ENCODE results near the gene KMT2C. TPM values are rescaled to one million over a fixed set of nuclear protein-coding genes. Genes with fewer than 3 reads are reported as not detected.

The KMT2C gene
- total RNA-seq, 1 donor from 2014 or later = 101 TPM

GRCh38 chr7:152103066-152103465, 332.7 kb downstream of the KMT2C start:
- no peak for TF ChIP-seq CTCF (IDR thresholded peaks at IDR 0.05)
- Histone ChIP-seq H3K27me3 (ENCODE audit: low read depth) (no peaks in the 10 kb centered on the region), H3K4me1 (no peaks in the 10 kb centered on the region), H3K9me3 (no peaks in the 10 kb centered on the region), H3K36me3 (peaks cover 43% of the 10 kb centered on the region), H3K27ac (no peak overlapping the region), H3K4me3 (no peak overlapping the region)
- ATAC-seq (no peak), DNase-seq (no peak)
- intact Hi-C loops (cut with DNase I) = no loop called here

- no peak for TF ChIP-seq CTCF (IDR thresholded peaks at IDR 0.05)
- Histone ChIP-seq H3K27ac (no peak overlapping the region), H3K27me3 (ENCODE audit: low read depth) (no peaks in the 10 kb centered on the region), H3K4me3 (no peak overlapping the region), H3K4me1 (no peaks in the 10 kb centered on the region), H3K36me3 (peaks cover 17% of the 10 kb centered on the region), H3K9me3 (no peaks in the 10 kb centered on the region)
- intact Hi-C loops (cut with DNase I) = no loop called here
- DNase-seq (no peak), ATAC-seq (no peak)
These were observed 338.5 kb downstream of the KMT2C start for GRCh38 chr7:152097330-152097729.

- Histone ChIP-seq H3K36me3 (peaks cover 4% of the 10 kb centered on the region), H3K4me1 (no peaks in the 10 kb centered on the region), H3K27me3 (ENCODE audit: low read depth) (no peaks in the 10 kb centered on the region), H3K4me3 (no peak overlapping the region), H3K9me3 (no peaks in the 10 kb centered on the region), H3K27ac (no peak overlapping the region)
- no peak for TF ChIP-seq CTCF (IDR thresholded peaks at IDR 0.05)
- no peak for DNase-seq
- intact Hi-C loops (cut with DNase I) = no loop called here
- ATAC-seq = no peak
These were observed 340.0 kb downstream of the KMT2C start for GRCh38 chr7:152095771-152096170.

GRCh38 chr7:152093717-152094116, 342.1 kb downstream of the KMT2C start:
- TF ChIP-seq CTCF (IDR thresholded peaks at IDR 0.05) = no peak
- no peak for ATAC-seq
- Histone ChIP-seq H3K36me3 (no peaks in the 10 kb centered on the region), H3K9me3 (peaks cover 12% of the 10 kb centered on the region), H3K4me3 (no peak overlapping the region), H3K27me3 (ENCODE audit: low read depth) (no peaks in the 10 kb centered on the region), H3K27ac (no peak overlapping the region), H3K4me1 (no peaks in the 10 kb centered on the region)
- intact Hi-C loops (cut with DNase I) = no loop called here
- no peak for DNase-seq

- no peaks in the 10 kb centered on the region for H3K27me3 ChIP-seq (ENCODE audit: low read depth)
- H3K4me1 ChIP-seq = no peaks in the 10 kb centered on the region
- ATAC-seq (no peak), DNase-seq (no peak)
- TF ChIP-seq CTCF (IDR thresholded peaks at IDR 0.05) = no peak
- no peaks in the 10 kb centered on the region for H3K36me3 ChIP-seq
- H3K4me3 ChIP-seq = no peak overlapping the region
- intact Hi-C loops (cut with DNase I) = no loop called here
- H3K9me3 ChIP-seq = peaks cover 19% of the 10 kb centered on the region
- no peak overlapping the region for H3K27ac ChIP-seq
These were observed 345.1 kb downstream of the KMT2C start for GRCh38 chr7:152090747-152091146.

GRCh38 chr7:152089183-152089582, 346.6 kb downstream of the KMT2C start:
- H3K27ac ChIP-seq = no peak overlapping the region
- DNase-seq = no peak
- no peak for TF ChIP-seq CTCF (IDR thresholded peaks at IDR 0.05)
- H3K4me1 ChIP-seq = no peaks in the 10 kb centered on the region
- no peaks in the 10 kb centered on the region for H3K36me3 ChIP-seq
- H3K27me3 ChIP-seq (ENCODE audit: low read depth) = no peaks in the 10 kb centered on the region
- no peak for ATAC-seq
- peaks cover 19% of the 10 kb centered on the region for H3K9me3 ChIP-seq
- intact Hi-C loops (cut with DNase I) = no loop called here
- no peak overlapping the region for H3K4me3 ChIP-seq

All from lower lobe of right lung (tissue), 2 donors.